Glomerular visceral epithelial cell (primary cell): Measurements from ENCODE around the gene KLHDC9.
"Not testable (repeated sequence)": the region's sequence is repeated elsewhere in the genome, so short reads cannot be mapped to it uniquely, and the experiment has no call there.

Experiments
- DNase-seq: peaks from one replicate; pipeline ENCODE4 v3.0.0-alpha.2; 2016; ENCODE audit errors: extremely low spot score

KLHDC9 gene

GRCh38 chr1:161098210-161099068, at the start of gene KLHDC9:
Gene KLHDC9 (plus strand): TSS chr1:161098361. CDS start chr1:161098536, 175 bp downstream.
- peak; percentile 68 for DNase-seq

- no peak for DNase-seq
Measured at GRCh38 chr1:161048949-161049722, 49.0 kb upstream of the KLHDC9 start.

- no peak for DNase-seq
Measured at GRCh38 chr1:161051219-161051618, 46.9 kb upstream of the KLHDC9 start.

- DNase-seq = no peak
Measured at GRCh38 chr1:161052899-161053298, 45.3 kb upstream of the KLHDC9 start.

- no peak for DNase-seq
Measured at GRCh38 chr1:161054232-161054631, 43.9 kb upstream of the KLHDC9 start.

- DNase-seq = no peak
Measured at GRCh38 chr1:161054805-161055204, 43.4 kb upstream of the KLHDC9 start.

- DNase-seq = no peak
Measured at GRCh38 chr1:161059293-161059692, 38.9 kb upstream of the KLHDC9 start.

GRCh38 chr1:161061419-161061818, 36.7 kb upstream of the KLHDC9 start:
- DNase-seq = no peak

- not testable (repeated sequence) for DNase-seq
Measured at GRCh38 chr1:161063936-161064335, 34.2 kb upstream of the KLHDC9 start.

- not testable (repeated sequence) for DNase-seq
Measured at GRCh38 chr1:161065681-161066080, 32.5 kb upstream of the KLHDC9 start.

- DNase-seq = no peak
Measured at GRCh38 chr1:161066694-161067093, 31.5 kb upstream of the KLHDC9 start.

- DNase-seq = no peak
Measured at GRCh38 chr1:161068306-161069234, 29.6 kb upstream of the KLHDC9 start.

GRCh38 chr1:161069241-161069640, 28.9 kb upstream of the KLHDC9 start:
- DNase-seq = no peak

GRCh38 chr1:161069731-161070270, 28.4 kb upstream of the KLHDC9 start, which contains the start of gene ARHGAP30:
Gene ARHGAP30 (minus strand): TSS chr1:161069891. CDS start chr1:161069624, 267 bp downstream.
- no peak for DNase-seq

- DNase-seq = no peak
Measured at GRCh38 chr1:161070761-161071160, 27.4 kb upstream of the KLHDC9 start.

GRCh38 chr1:161071886-161072371, 26.2 kb upstream of the KLHDC9 start:
- DNase-seq = peak; percentile 61

- DNase-seq = no peak
Measured at GRCh38 chr1:161072751-161073449, 25.3 kb upstream of the KLHDC9 start.

GRCh38 chr1:161073474-161074121, 24.6 kb upstream of the KLHDC9 start:
- DNase-seq = no peak

GRCh38 chr1:161074676-161075368, 23.3 kb upstream of the KLHDC9 start:
- DNase-seq = no peak
